Suprapubic skin (tissue), 3 donors: ENCODE measurements around the gene ZBTB5.

Source experiments
- POLR2A ChIP-seq, 2 donors: fragments of 450-650 bp; IDR thresholded peaks; one replicate each; pipeline ENCODE4 v1.6.1; 2017; ENCODE audit warnings: antibody characterized with exemption in 2 of 2, mild to moderate bottlenecking in 2 of 2, moderate library complexity in 2 of 2
- TF ChIP-seq, protein P1 (sequence below), 2 donors: fragments of 200-600 bp in 1 of 2; fragments of 450-650 bp in 1 of 2; sonication (generic) in 1 of 2; IDR thresholded peaks; one replicate each; pipeline ENCODE4 v1.5.1; 2016 to 2019; ENCODE audit warnings: antibody characterized with exemption in 2 of 2, mild to moderate bottlenecking in 1 of 2, moderate library complexity in 1 of 2

DNA sequence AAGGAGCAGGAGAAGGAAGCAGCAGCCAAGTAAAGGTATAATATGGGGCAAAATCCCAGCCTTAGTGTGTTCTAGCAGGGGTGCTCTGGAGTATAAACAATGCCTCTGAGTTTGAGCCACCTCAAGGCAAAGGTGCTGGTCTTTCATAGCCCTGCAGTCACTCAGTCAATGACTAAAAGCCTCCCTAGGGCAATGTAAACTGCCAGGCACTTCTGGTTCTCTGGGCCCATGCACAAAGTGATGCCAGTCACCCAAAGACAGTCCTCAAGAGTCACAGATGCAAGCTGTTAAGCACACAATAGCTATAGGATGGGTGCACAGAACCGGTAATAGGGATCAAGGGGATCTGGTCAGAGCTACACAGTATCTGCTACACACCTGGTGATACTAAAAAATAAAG lies 12.6 kb downstream of the ZBTB5 start:
- TF ChIP-seq, protein P1, sequence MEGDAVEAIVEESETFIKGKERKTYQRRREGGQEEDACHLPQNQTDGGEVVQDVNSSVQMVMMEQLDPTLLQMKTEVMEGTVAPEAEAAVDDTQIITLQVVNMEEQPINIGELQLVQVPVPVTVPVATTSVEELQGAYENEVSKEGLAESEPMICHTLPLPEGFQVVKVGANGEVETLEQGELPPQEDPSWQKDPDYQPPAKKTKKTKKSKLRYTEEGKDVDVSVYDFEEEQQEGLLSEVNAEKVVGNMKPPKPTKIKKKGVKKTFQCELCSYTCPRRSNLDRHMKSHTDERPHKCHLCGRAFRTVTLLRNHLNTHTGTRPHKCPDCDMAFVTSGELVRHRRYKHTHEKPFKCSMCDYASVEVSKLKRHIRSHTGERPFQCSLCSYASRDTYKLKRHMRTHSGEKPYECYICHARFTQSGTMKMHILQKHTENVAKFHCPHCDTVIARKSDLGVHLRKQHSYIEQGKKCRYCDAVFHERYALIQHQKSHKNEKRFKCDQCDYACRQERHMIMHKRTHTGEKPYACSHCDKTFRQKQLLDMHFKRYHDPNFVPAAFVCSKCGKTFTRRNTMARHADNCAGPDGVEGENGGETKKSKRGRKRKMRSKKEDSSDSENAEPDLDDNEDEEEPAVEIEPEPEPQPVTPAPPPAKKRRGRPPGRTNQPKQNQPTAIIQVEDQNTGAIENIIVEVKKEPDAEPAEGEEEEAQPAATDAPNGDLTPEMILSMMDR (IDR thresholded peaks at IDR 0.05): no peak
- TF ChIP-seq POLR2A (IDR thresholded peaks at IDR 0.05): no peak
